DLD1 (cell line): ENCODE data around the gene NPIPB2.
"Not testable (repeated sequence)": the region's sequence is repeated elsewhere in the genome, so short reads cannot be mapped to it uniquely, and the experiment has no call there.

Experiments used
- in situ Hi-C: cut with HindIII; loops from 2 replicates; pipeline ENCODE4 v1.10.0; 2017; ENCODE audit warnings: low sequenced_read_pairs

The NPIPB2 gene

GRCh38 chr16:11962457-11962856 lies 20.6 kb upstream of the NPIPB2 start:
- in situ Hi-C loops: not testable (repeated sequence)

DNA sequence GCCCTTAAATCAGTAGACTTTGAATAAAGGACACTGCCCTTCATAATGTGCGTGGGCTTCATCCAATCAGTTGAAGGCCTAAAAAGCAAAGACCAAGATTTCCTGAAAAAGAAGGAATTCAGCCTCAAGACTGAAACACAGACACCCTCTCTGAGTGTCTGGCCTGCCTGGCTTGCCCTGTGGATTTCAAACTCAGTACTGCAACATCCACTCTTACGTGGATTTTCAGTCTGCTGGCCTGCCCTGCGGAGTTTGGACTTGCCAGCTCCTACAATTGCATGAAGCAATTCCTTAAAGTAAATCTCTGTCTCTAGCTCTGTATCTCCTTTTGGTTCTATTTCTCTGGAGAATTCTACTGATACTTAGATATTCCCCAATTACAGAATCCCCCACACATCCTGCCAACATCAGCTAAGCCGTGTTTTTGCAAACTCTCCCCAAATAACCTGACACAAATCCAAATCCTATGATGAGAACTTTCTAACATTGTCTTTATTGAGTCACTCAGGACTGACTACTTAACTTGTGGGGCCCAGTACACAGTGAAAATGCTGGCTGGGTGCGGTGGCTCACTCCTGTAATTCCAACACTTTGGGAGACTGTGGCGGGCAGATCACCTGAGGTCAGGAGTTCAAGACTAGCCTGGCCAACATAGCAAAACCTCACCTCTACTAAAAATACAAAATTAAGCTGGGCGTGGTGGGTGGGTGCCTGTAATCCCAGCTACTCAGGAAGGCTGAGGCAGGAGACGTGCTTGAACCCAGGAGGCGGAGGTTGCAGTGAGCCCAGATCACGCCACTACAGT lies 15.9 kb upstream of the NPIPB2 start:
- in situ Hi-C loops: no loop called here

GRCh38 chr16:11956558-11956957 lies 14.7 kb upstream of the NPIPB2 start:
- in situ Hi-C loops: no loop called here

DNA sequence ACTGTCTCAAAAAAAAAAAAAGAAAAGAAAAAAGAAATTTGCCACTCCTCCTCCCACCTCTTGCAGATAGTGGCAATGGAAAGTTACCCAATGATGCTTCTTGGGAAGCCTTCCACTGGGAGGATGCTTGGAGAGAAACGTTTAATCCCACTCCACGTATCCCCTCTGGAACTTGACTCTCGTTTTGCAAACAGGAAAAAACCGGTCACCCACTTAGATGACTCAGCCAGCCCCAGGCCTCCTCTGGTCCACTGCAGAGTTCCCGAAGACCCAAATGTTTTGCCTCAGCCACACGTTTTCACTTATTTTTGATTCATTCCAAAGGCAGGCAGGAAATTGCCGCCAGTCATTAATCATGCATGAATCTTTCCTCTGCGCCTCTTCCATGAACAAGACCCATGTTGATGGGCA lies 13.9 kb upstream of the NPIPB2 start:
- in situ Hi-C loops: no loop called here

- in situ Hi-C loops: not testable (repeated sequence)
Measured at GRCh38 chr16:11953576-11953975, 11.7 kb upstream of the NPIPB2 start.

DNA sequence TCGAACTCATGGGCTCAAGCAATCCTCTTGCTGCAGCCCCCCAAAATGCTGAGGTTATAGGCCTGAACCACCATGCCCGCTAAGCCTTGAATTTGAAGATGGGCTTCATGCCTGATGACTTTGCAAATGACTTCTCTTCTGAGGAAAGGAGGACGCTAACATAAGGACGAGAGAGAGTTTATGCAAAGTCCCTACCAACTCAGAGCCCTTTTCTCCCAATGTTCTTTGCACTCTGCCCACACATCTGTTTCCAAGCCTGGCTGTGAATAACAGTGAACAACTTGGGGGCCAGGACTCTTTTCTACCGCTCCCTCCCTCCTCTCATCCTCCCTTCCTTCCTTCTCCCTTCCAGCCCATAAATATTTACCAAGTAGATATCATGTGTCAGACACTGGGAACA lies 8.5 kb upstream of the NPIPB2 start:
- in situ Hi-C loops: no loop called here

- in situ Hi-C loops: no loop called here
Measured at GRCh38 chr16:11949527-11949926, 7.7 kb upstream of the NPIPB2 start.

DNA sequence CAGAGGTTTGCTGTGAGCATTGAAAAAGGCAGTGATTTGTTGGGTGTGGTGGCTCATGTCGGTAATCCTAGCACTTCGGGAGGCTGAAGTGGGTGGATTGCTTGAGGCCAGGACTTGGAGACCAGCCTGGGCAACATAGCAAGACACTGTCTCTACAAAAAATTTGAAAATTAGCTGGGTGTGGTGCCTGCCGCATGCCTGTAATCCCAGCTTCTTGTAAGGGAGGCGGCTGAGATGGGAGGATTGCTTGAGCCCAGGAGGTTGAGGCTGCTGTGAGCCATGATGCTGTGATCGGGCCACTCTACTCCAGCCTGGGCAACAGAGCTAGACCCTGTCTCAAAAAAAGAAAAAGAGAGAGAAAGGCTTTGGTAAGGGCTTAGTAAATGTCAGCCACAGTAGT lies 7.0 kb upstream of the NPIPB2 start:
- in situ Hi-C loops: no loop called here

DNA sequence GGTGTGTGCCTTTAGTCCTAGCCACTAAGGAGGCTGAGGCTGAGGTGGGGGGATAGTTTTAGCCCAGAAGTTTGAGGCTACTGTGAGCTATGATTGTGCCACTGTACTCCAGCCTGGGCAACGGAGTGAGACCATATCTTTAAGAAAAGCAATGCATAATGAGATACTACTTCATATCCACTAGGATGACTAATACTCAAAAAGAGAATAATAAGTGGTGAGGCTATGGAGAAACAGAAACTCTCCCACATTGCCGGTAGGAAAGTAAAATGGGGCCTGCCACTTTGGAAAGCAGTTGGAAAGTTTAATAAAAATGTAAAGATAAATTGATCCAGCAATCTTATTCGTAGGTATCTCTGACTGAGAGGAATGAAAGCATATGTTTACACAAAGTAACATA lies 4.6 kb upstream of the NPIPB2 start:
- in situ Hi-C loops: no loop called here

- in situ Hi-C loops: not testable (repeated sequence)
Measured at GRCh38 chr16:11927350-11927749, 14.5 kb downstream of the NPIPB2 start.

DNA sequence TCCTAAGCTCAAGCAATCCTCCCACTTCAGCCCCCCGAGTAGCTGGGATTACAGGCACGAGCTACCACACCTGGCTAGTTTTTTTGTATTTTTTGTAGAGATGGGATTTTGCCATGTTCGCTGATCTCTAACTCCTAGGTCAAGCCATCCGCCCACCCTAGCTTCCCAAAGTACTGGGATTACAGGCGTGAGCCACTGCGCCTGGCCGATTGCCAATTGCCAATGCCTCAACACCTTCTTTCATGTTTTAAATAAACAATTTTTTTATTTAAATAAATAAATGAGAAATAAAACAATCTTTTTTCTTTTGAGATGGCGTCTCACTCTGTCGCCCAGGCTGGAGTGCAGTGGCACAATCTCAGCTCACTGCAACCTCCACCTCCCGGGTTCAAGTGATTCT lies 17.8 kb downstream of the NPIPB2 start:
- in situ Hi-C loops: not testable (repeated sequence)

DNA sequence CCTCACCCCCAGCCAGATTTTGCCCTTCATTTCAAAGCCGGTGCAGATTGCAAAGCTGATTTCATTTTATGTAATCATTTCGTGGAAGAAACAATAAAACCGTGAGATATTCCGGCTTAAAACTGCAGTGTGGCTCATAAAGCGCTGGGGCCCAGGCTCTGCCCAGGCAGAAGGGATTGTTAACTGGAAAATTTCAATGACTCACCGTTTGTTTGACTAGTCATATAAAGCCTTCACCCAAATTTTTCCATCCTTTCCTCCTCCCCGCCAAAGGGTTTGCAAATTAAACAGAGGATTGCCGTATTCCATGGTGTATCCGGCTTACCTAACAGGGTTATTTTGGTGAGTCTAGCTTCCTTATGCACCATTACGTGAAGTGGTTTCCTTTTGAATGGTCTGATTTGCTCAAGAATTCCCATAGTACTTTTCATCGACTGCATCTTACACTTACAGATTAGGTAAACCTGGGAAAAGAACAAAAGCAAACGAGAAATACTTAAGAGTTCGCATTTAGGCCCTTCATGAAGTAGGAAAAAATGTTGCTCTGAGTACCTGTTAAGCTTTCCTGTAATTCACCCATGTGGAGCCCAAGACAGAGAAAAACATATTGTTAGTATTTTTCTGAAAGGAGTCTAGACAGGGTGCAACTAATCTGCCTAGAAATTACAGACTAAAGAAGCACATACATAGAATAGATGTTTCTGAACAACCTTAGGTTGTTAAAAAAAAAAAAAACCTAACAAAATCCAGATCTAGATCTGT lies 25.1 kb downstream of the NPIPB2 start:
- in situ Hi-C loops: no loop called here

- in situ Hi-C loops: no loop called here
Measured at GRCh38 chr16:11915644-11916523, 26.0 kb downstream of the NPIPB2 start, which contains the start of gene GSPT1. TSS of gene GSPT1 (minus strand) at chr16:11915956. CDS start at chr16:11915720, 236 bp downstream.

- in situ Hi-C loops: no loop called here
Measured at GRCh38 chr16:11915114-11915643, 26.7 kb downstream of the NPIPB2 start.

DNA sequence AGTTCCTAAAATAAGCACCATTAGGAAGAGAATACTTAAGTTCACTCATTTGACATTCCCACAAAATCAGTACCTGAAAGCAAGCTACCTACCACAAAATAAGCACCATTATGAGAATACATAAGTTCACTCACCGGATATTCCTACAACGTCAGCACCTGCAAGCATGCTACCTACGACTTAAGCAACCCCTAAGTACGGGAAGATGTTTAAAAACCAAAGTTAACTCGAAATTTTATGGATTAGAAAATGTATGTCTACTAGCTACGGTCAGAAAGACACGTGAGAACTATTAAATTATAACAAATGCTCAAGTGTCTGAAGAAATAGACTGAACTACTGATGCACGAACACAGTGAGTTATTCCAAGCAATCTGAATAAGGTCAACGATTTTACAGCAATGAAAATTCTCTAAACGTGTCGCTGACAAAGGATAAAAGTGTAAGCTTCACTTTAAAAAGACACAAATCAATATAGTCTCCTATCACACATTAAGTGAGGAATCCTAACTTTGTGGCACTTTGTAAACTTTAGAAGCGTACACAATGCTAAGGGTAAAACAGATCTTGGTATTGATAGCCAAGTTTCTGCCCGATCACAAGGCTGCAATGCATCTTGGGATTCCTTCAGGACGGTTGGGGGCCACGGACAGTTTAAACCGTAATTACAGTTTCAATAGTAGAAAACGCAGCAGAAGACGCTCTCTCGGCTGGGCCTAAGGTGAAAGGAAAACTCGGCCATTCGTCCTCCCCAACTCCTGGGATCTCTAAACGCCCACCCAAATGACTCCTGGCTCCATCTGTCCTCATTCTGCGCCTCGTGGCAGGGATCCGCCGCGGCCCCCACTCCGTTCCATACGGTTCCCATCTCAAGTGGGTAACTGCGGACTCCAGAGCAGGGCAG lies 27.4 kb downstream of the NPIPB2 start:
- in situ Hi-C loops: no loop called here

DNA sequence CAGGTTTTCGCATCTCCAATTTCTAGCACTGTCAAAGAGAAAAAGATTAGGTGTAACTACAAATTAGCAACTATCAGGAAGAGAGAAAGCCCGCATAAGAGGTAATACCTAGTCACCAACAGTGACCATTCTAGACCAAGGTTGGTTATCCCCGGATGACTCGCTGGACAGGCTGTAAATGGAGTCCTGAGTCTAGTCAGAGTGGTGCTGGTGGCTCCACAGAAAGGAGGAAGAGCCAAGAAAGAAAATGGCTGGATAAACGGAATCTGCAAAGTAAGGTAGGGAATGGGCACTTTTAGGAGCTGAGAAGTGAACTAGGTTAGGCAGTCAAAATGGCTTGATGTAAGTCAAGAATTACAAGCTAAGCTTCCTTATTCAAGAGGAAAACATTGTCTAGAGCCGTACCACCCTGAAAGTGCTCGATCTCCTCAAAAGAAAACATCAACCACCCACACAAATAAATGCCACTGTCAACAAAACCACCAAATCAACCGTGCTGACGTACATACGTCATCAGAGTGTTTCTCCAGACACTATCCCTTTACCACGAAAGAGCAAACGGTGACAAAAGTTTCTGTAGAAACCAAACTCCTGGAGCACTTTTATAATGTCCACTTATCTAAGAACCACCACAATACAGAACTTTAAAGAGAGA lies 28.3 kb downstream of the NPIPB2 start:
- in situ Hi-C loops: no loop called here

- in situ Hi-C loops: no loop called here
Measured at GRCh38 chr16:11909653-11910545, 31.9 kb downstream of the NPIPB2 start.
